H1 (cell line): ENCODE measurements around the gene CST7. TPM values are rescaled to one million over a fixed set of nuclear protein-coding genes. Genes with fewer than 3 reads are reported as not detected.

Source experiments
- CTCF ChIA-PET: fragments of 300-600 bp; sonication (Branson Sonifier 250); formaldehyde crosslinking; loops from one replicate; lab custom pipeline; 2021; ENCODE audit not compliant: partially characterized antibody; lab: Charles Lee
- POLR2A ChIA-PET: fragments of 300-600 bp; sonication (Branson Sonifier 250); formaldehyde crosslinking; loops from one replicate; lab custom pipeline; 2021; ENCODE audit warnings: inconsistent platforms; ENCODE audit not compliant: partially characterized antibody; lab: Charles Lee
- DNase-seq, 2 experiments: peaks; one replicate each; pipeline versions ENCODE4 v3.0.0 to v3.0.0-alpha.2; 2010 to 2022; ENCODE audit warnings: low spot score in 2 of 2, low read depth in 1 of 2, mixed read lengths in 1 of 2
- FAIRE-seq: peaks from 2 replicates; lab custom pipeline; 2011; peaks lifted over from hg19 to GRCh38; lab: Jason Lieb, UNC
- H2AFZ ChIP-seq: 2 replicates; pipeline ENCODE4 v1.8.1; 2012; ENCODE audit warnings: low read length, inconsistent platforms
- H2AK5ac ChIP-seq: 2 replicates; pipeline ENCODE4 v1.6.1; 2013; ENCODE audit warnings: low read depth, low read length
- H2BK120ac ChIP-seq: replicated peaks from 2 replicates; pipeline ENCODE3; 2013; ENCODE audit warnings: low read depth, low read length, inconsistent platforms
- H2BK12ac ChIP-seq: 2 replicates; pipeline ENCODE4 v1.6.1; 2013; ENCODE audit warnings: low read depth, low read length
- H2BK15ac ChIP-seq: 2 replicates; pipeline ENCODE4 v1.6.1; 2013; ENCODE audit warnings: low read length
- H2BK20ac ChIP-seq: 2 replicates; pipeline ENCODE4 v1.6.1; 2013; ENCODE audit warnings: low read length
- H2BK5ac ChIP-seq: 2 replicates; pipeline ENCODE4 v1.6.1; 2013; ENCODE audit warnings: low read depth, low read length
- H3K14ac ChIP-seq: 2 replicates; pipeline ENCODE4 v1.6.1; 2013; ENCODE audit warnings: inconsistent platforms; ENCODE audit not compliant: insufficient read length
- H3K18ac ChIP-seq: 2 replicates; pipeline ENCODE4 v1.6.1; 2013; ENCODE audit warnings: low read length; ENCODE audit errors: extremely low read depth
- H3K23ac ChIP-seq: 2 replicates; pipeline ENCODE4 v1.6.1; 2013; ENCODE audit warnings: inconsistent platforms; ENCODE audit not compliant: insufficient read length
- H3K23me2 ChIP-seq: 2 replicates; pipeline ENCODE4 v1.6.1; 2013; ENCODE audit warnings: low read depth, low read length
- H3K27ac ChIP-seq: 2 replicates; pipeline ENCODE4 v1.6.1; 2011; ENCODE audit warnings: low read depth, low read length, inconsistent platforms
- H3K27me3 ChIP-seq, 4 experiments: replicated peaks in 1 of 4; 1 replicate in 1 of 4; 2 replicates in 3 of 4; pipeline versions ENCODE4 v1.6.1 to v1.8.1; 2011 to 2013; ENCODE audit warnings: low read length in 3 of 4, mild to moderate bottlenecking in 3 of 4, inconsistent platforms in 2 of 4, mixed read lengths in 2 of 4, moderate library complexity in 1 of 4; ENCODE audit not compliant: control insufficient read depth in 3 of 4, insufficient read depth in 3 of 4; ENCODE audit errors: extremely low read depth in 1 of 4
- H3K36me3 ChIP-seq, 4 experiments: 2 replicates each; pipeline versions ENCODE4 v1.6.1 to v1.8.1; 2011 to 2013; ENCODE audit warnings: mild to moderate bottlenecking in 4 of 4, low read length in 3 of 4, moderate library complexity in 2 of 4, control low read depth in 1 of 4, inconsistent platforms in 1 of 4; ENCODE audit not compliant: insufficient read depth in 4 of 4, control insufficient read depth in 2 of 4
- H3K4ac ChIP-seq: replicated peaks from 2 replicates; pipeline ENCODE3; 2013; ENCODE audit warnings: low read length, low read depth, mixed read lengths, inconsistent platforms; ENCODE audit not compliant: insufficient read length
- H3K4me1 ChIP-seq, 4 experiments: replicated peaks in 1 of 4; 1 replicate in 1 of 4; 2 replicates in 3 of 4; pipeline versions ENCODE4 v1.6.1 to v1.8.1; 2011 to 2013; ENCODE audit warnings: low read length in 3 of 4, inconsistent platforms in 2 of 4, mixed read lengths in 1 of 4; ENCODE audit not compliant: insufficient read depth in 4 of 4, control insufficient read depth in 3 of 4
- H3K4me2 ChIP-seq, 2 experiments: 2 replicates each; pipeline versions ENCODE4 v1.6.1 to v1.8.1; 2011 to 2013; ENCODE audit warnings: low read depth in 2 of 2, low read length in 2 of 2, control low read depth in 1 of 2, inconsistent platforms in 1 of 2, mild to moderate bottlenecking in 1 of 2; ENCODE audit not compliant: insufficient read depth in 1 of 2
- H3K4me3 ChIP-seq, 4 experiments: fragments of 200-600, 300-600 bp in 1 of 4; sonication (generic), shearing (Covaris generic), sonication (Bioruptor Twin) in 1 of 4; 2 replicates each; pipeline versions ENCODE4 v1.5.1 to v1.8.1; 2011 to 2016; ENCODE audit warnings: low read length in 4 of 4, low read depth in 3 of 4, control low read depth in 2 of 4, inconsistent platforms in 2 of 4, mild to moderate bottlenecking in 2 of 4, mixed read lengths in 1 of 4, moderate library complexity in 1 of 4; ENCODE audit not compliant: insufficient read depth in 2 of 4; ENCODE audit errors: extremely low read depth in 1 of 4
- H3K56ac ChIP-seq: replicated peaks from 2 replicates; pipeline ENCODE3; 2013; ENCODE audit warnings: low read depth, mild to moderate bottlenecking, mixed read lengths, low read length, inconsistent platforms; ENCODE audit not compliant: insufficient read length
- H3K79me1 ChIP-seq: 2 replicates; pipeline ENCODE4 v1.6.1; 2013; ENCODE audit warnings: low read depth, low read length, control low read depth
- H3K79me2 ChIP-seq, 2 experiments: 2 replicates each; pipeline versions ENCODE4 v1.6.1 to v1.8.1; 2012 to 2013; ENCODE audit warnings: low read length in 2 of 2, mild to moderate bottlenecking in 2 of 2, inconsistent platforms in 1 of 2; ENCODE audit not compliant: insufficient read depth in 2 of 2, control insufficient read depth in 1 of 2
- H3K9ac ChIP-seq, 4 experiments: replicated peaks in 1 of 4; 1 replicate in 1 of 4; 2 replicates in 3 of 4; pipeline versions ENCODE4 v1.6.1 to v1.8.1; 2011 to 2013; ENCODE audit warnings: low read depth in 3 of 4, low read length in 3 of 4, control low read depth in 2 of 4, mild to moderate bottlenecking in 2 of 4, moderate library complexity in 2 of 4, inconsistent platforms in 1 of 4; ENCODE audit errors: extremely low read depth in 1 of 4
- H3K9me3 ChIP-seq, 2 experiments: 2 replicates each; pipeline versions ENCODE4 v1.6.1 to v1.8.1; 2012 to 2013; ENCODE audit warnings: mild to moderate bottlenecking in 2 of 2, moderate library complexity in 2 of 2, control low read depth in 1 of 2, inconsistent platforms in 1 of 2, low read depth in 1 of 2, low read length in 1 of 2, mixed read lengths in 1 of 2; ENCODE audit not compliant: insufficient read depth in 2 of 2
- H4K20me1 ChIP-seq, 2 experiments: replicated peaks in 1 of 2; 2 replicates each; pipeline versions ENCODE3 to v1.8.1; 2011 to 2013; ENCODE audit warnings: inconsistent platforms in 2 of 2, low read length in 2 of 2, mild to moderate bottlenecking in 1 of 2; ENCODE audit not compliant: insufficient read depth in 2 of 2, control insufficient read depth in 1 of 2
- H4K5ac ChIP-seq: 2 replicates; pipeline ENCODE4 v1.6.1; 2013; ENCODE audit warnings: low read length, low read depth, mixed read lengths, inconsistent platforms; ENCODE audit not compliant: insufficient read length
- H4K8ac ChIP-seq: 2 replicates; pipeline ENCODE4 v1.8.0; 2013; ENCODE audit warnings: mild to moderate bottlenecking, moderate library complexity, low read length, inconsistent platforms; ENCODE audit not compliant: insufficient read depth; ENCODE audit errors: extremely low read depth
- H4K91ac ChIP-seq: replicated peaks from 2 replicates; pipeline ENCODE3; 2013; ENCODE audit warnings: low read length, mixed read lengths, inconsistent platforms; ENCODE audit not compliant: insufficient read length
- CEBPB ChIP-seq: IDR thresholded peaks from 2 replicates; pipeline ENCODE4 v1.6.1; 2012; ENCODE audit warnings: low read depth, low read length
- GABPA ChIP-seq: IDR thresholded peaks from 2 replicates; pipeline ENCODE4 v1.6.1; 2011; ENCODE audit warnings: mild to moderate bottlenecking, low read length, moderate library complexity, borderline replicate concordance; ENCODE audit not compliant: insufficient read depth
- KDM4A ChIP-seq: IDR thresholded peaks from one replicate; pipeline ENCODE4 v1.7.1; 2012; ENCODE audit warnings: low read depth, mild to moderate bottlenecking, moderate library complexity, low read length, inconsistent platforms; ENCODE audit not compliant: severe bottlenecking
- MAFK ChIP-seq: IDR thresholded peaks from 2 replicates; pipeline ENCODE4 v1.6.1; 2012; ENCODE audit warnings: low read depth, mild to moderate bottlenecking, improper control_type of control experiment, low read length
- NANOG ChIP-seq: IDR thresholded peaks from 2 replicates; pipeline ENCODE4 v1.6.1; 2011; ENCODE audit warnings: low read length, low read depth, mild to moderate bottlenecking, inconsistent platforms; ENCODE audit not compliant: insufficient read depth, poor library complexity, severe bottlenecking
- NRF1 ChIP-seq: IDR thresholded peaks from 2 replicates; pipeline ENCODE4 v1.6.1; 2011; ENCODE audit warnings: mild to moderate bottlenecking, low read depth, low read length, improper control_type of control experiment
- POLR2AphosphoS5 ChIP-seq: IDR thresholded peaks from 2 replicates; pipeline ENCODE4 v1.6.1; 2011; ENCODE audit warnings: low read depth, low read length
- RAD21 ChIP-seq, 2 experiments: IDR thresholded peaks in 1 of 2; conservative IDR thresholded peaks in 1 of 2; 2 replicates each; pipeline ENCODE4 v1.6.1; 2011; ENCODE audit warnings: low read depth in 2 of 2, low read length in 2 of 2, improper control_type of control experiment in 1 of 2, inconsistent platforms in 1 of 2, mild to moderate bottlenecking in 1 of 2, moderate library complexity in 1 of 2
- RFX5 ChIP-seq: IDR thresholded peaks from 2 replicates; pipeline ENCODE4 v1.6.1; 2011; ENCODE audit warnings: low read depth, low read length, improper control_type of control experiment, borderline replicate concordance
- SIX5 ChIP-seq: IDR thresholded peaks from 2 replicates; pipeline ENCODE4 v1.6.1; 2011; ENCODE audit warnings: mild to moderate bottlenecking, low read depth, low read length
- SP2 ChIP-seq: IDR thresholded peaks from 2 replicates; pipeline ENCODE4 v1.6.1; 2012; ENCODE audit warnings: mild to moderate bottlenecking, low read length, inconsistent platforms
- YY1 ChIP-seq: IDR thresholded peaks from 2 replicates; pipeline ENCODE4 v1.6.1; 2011; ENCODE audit warnings: low read depth, mild to moderate bottlenecking, low read length
- WGBS, 2 experiments: shearing (Covaris generic) in 1 of 2; methylation state at CpG; one replicate each; pipeline versions ENCODE4 v1.1.6 to v1.1.7; 2013 to 2015; ENCODE audit warnings: low lambda C conversion rate in 2 of 2, mixed read lengths in 2 of 2, inconsistent platforms in 1 of 2, low coverage in 1 of 2, missing lambda C conversion rate in 1 of 2; ENCODE audit not compliant: insufficient replicate concordance in 2 of 2, insufficient coverage in 1 of 2, insufficient read length in 1 of 2; ENCODE audit errors: extremely low coverage in 1 of 2, missing lambda C conversion rate in 1 of 2; 5-methylcytosine and 5-hydroxymethylcytosine counted together
- polyA plus RNA-seq, 7 experiments: library from polyadenylated mRNA; depleted of rRNA in 3 of 7; stranded (reverse) in 5 of 7; unstranded in 2 of 7; fragments of >200 nt in 5 of 7; fragments of 200-250 nt in 2 of 7; gene quantifications; 1 replicate in 5 of 7; 2 replicates in 1 of 7; 4 replicates in 1 of 7; pipeline versions ENCODE4 v1.2.1 to v1.2.3, GENCODE V29; 2011 to 2013; ENCODE audit warnings: missing spikeins in 2 of 7, mixed read lengths in 2 of 7
- total RNA-seq: library from RNA; stranded (reverse); fragmentation: NEBNext Ultra II Directional; extraction: Animal tissue kit (Norgen Biotek cat#: 25700); gene quantifications from 2 replicates; pipeline ENCODE4 v1.2.1, GENCODE V29; 2021

CST7 gene
- total and polyA plus RNA-seq, 2 of the 8 experiments (the other 6 are each of a cell fraction or from before 2014, with no cell fraction given): not detected

- 96% methylated on average over 7 of the region's 7 CpGs; no CpG with 5 or more reads in 1 of the 2 experiments for WGBS, 2 experiments
- no peaks in the 10 kb centered on the region for H3K4me1 ChIP-seq
- no peak overlapping the region for H4K8ac ChIP-seq
- H4K20me1 ChIP-seq: peaks cover 3 to 9% of the 10 kb centered on the region in 2 experiments
- H3K79me1 ChIP-seq: no peaks in the 10 kb centered on the region
- no peak overlapping the region for H2BK120ac ChIP-seq
- H3K27me3 ChIP-seq: no peaks in the 10 kb centered on the region
- H3K4me3 ChIP-seq: no peak overlapping the region
- peak in 1 of 2 experiments; percentile 26 for DNase-seq
- H2AK5ac ChIP-seq: no peak overlapping the region
- H4K91ac ChIP-seq: no peak overlapping the region
- H3K56ac ChIP-seq: no peak overlapping the region
- no peak overlapping the region for H2BK15ac ChIP-seq
- POLR2A ChIA-PET: no interaction called here
- no peak overlapping the region for H2AFZ ChIP-seq
- H2BK12ac ChIP-seq: no peak overlapping the region
- no peak overlapping the region for H2BK20ac ChIP-seq
- CTCF ChIA-PET: interaction anchor here (1.9 kb wide), 1 partner anchor 35 kb away, joined by 5 read pairs; no protein-coding TSS in a partner anchor
- no peak overlapping the region for H3K14ac ChIP-seq
- H3K4ac ChIP-seq: no peak overlapping the region
- H3K36me3 ChIP-seq: peaks cover 6 to 24% (median 15%) of the 10 kb centered on the region in 4 experiments; a peak in 7 of 8 replicates
- no peak overlapping the region for H3K4me2 ChIP-seq
- H3K27ac ChIP-seq: no peak overlapping the region
- H3K9ac ChIP-seq: no peak overlapping the region
- no peak overlapping the region for H4K5ac ChIP-seq
- FAIRE-seq: no peak
- no peak overlapping the region for H2BK5ac ChIP-seq
- no peak overlapping the region for H3K18ac ChIP-seq
- H3K23ac ChIP-seq: no peak overlapping the region
- no peaks in the 10 kb centered on the region for H3K9me3 ChIP-seq
- no peaks in the 10 kb centered on the region for H3K23me2 ChIP-seq
- H3K79me2 ChIP-seq: no peaks in the 10 kb centered on the region
- TF ChIP-seq MAFK: no peak
- TF ChIP-seq KDM4A: no peak
- no peak for TF ChIP-seq NANOG
- TF ChIP-seq YY1: no peak
- TF ChIP-seq GABPA: no peak
- TF ChIP-seq POLR2AphosphoS5: no peak
- no peak for TF ChIP-seq RFX5
- no peak for TF ChIP-seq SP2
- TF ChIP-seq RAD21 (IDR thresholded peaks at IDR 0.05 in 1 of 2, conservative IDR thresholded peaks at IDR 0.05 in 1 of 2; ENCODE audit: low read depth in 2 of 2, low read length in 2 of 2): no peak
- TF ChIP-seq CEBPB: no peak
- no peak for TF ChIP-seq SIX5
- no peak for TF ChIP-seq NRF1
These were observed 16.2 kb downstream of the CST7 start for GRCh38 chr20:24965065-24965919.
